GM19468 (cell line): ENCODE data around the gene NDUFS8.

Experiments
- ATAC-seq: cut with Tn5 transposase; IDR thresholded peaks from one replicate; pipeline ENCODE4 v1.9.1; 2021; ENCODE audit warnings: mild to moderate bottlenecking, moderate library complexity, moderate number of reproducible peaks; ENCODE audit not compliant: unreplicated experiment; ENCODE audit errors: extremely low read depth

Gene NDUFS8

GRCh38 chr11:68033708-68034045 is 3.2 kb downstream of the NDUFS8 start:
- no peak for ATAC-seq

- ATAC-seq = no peak
These were observed 4.9 kb downstream of the NDUFS8 start for GRCh38 chr11:68035266-68035876.

GRCh38 chr11:68036141-68036716 is 5.7 kb downstream of the NDUFS8 start:
- ATAC-seq = no peak

- ATAC-seq = no peak
These were observed 6.3 kb downstream of the NDUFS8 start for GRCh38 chr11:68036717-68037239.

GRCh38 chr11:68037411-68038225 is 7.1 kb downstream of the NDUFS8 start:
- no peak for ATAC-seq

- no peak for ATAC-seq
These were observed 7.8 kb downstream of the NDUFS8 start for GRCh38 chr11:68038226-68038717.

GRCh38 chr11:68038718-68039525 is 8.4 kb downstream of the NDUFS8 start, which contains the start of gene TCIRG1:
Gene TCIRG1, plus strand, starts transcription at chr11:68039025. Its CDS starts 2,247 bp downstream, at chr11:68041272.
- ATAC-seq = no peak

GRCh38 chr11:68039526-68040086 is 9.1 kb downstream of the NDUFS8 start:
- no peak for ATAC-seq

GRCh38 chr11:68040101-68040956 is 9.8 kb downstream of the NDUFS8 start:
- peak; percentile 27 for ATAC-seq

GRCh38 chr11:68040957-68041591 is 10.6 kb downstream of the NDUFS8 start:
- no peak for ATAC-seq

GRCh38 chr11:68041617-68042218 is 11.2 kb downstream of the NDUFS8 start:
- no peak for ATAC-seq

GRCh38 chr11:68042219-68043028 is 11.9 kb downstream of the NDUFS8 start:
- ATAC-seq = no peak

- ATAC-seq = no peak
These were observed 12.5 kb downstream of the NDUFS8 start for GRCh38 chr11:68043029-68043348.

- no peak for ATAC-seq
These were observed 13.1 kb downstream of the NDUFS8 start for GRCh38 chr11:68043349-68044144.

GRCh38 chr11:68044145-68044813 is 13.8 kb downstream of the NDUFS8 start:
- ATAC-seq = no peak

- no peak for ATAC-seq
These were observed 14.4 kb downstream of the NDUFS8 start for GRCh38 chr11:68044898-68045351.
